GM06990 (cell line): ENCODE measurements around the gene GIPC3.

Experiments
- DNase-seq: peaks from one replicate; pipeline ENCODE4 v3.0.0-alpha.2; 2011; ENCODE audit not compliant: insufficient read length; ENCODE audit errors: extremely low read depth
- H3K27me3 ChIP-seq: replicated peaks from 2 replicates; pipeline ENCODE4 v1.6.0; 2011; ENCODE audit warnings: low read length; ENCODE audit not compliant: control insufficient read depth, insufficient read depth
- H3K36me3 ChIP-seq: 2 replicates; pipeline ENCODE4 v1.5.1; 2011; ENCODE audit warnings: low read length; ENCODE audit not compliant: control insufficient read depth, insufficient read depth
- H3K4me3 ChIP-seq: replicated peaks from 2 replicates; pipeline ENCODE4 v1.5.1; 2011; ENCODE audit warnings: low read depth, mild to moderate bottlenecking, control low read depth, low read length
- CTCF ChIP-seq: IDR thresholded peaks from 2 replicates; pipeline ENCODE4 v1.5.1; 2011; ENCODE audit warnings: low read length, control low read depth, mild to moderate bottlenecking, inconsistent platforms; ENCODE audit not compliant: insufficient read depth, poor library complexity, severe bottlenecking

GIPC3 gene

GRCh38 chr19:3611841-3612240 is 26.6 kb downstream of the GIPC3 start:
- Histone ChIP-seq H3K4me3 (no peak overlapping the region), H3K27me3 (no peaks in the 10 kb centered on the region), H3K36me3 (peaks cover 16% of the 10 kb centered on the region)
- no peak for DNase-seq
- no peak for TF ChIP-seq CTCF

DNA sequence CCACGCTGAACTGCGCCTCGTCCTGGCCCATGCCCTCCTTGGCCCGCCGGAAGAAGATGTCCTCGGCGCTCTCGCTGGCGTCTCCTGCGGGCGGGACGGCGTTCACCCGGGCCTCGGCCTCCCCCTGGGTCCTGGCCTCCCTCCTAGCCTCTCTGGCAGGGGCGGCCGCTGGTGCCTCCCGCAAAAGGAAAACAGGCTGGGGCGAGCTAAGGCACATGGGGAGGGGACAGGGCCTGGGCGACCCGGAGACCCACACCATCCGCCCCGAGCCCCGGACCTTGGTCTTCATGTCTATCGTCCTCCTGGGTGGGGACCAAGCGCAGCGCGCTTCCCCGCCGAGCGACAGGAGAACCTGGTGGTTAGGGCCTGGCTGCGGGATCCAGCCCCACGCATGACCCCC is 27.1 kb downstream of the GIPC3 start:
- TF ChIP-seq CTCF: no peak
- H3K36me3 ChIP-seq: peaks cover 16% of the 10 kb centered on the region

DNA sequence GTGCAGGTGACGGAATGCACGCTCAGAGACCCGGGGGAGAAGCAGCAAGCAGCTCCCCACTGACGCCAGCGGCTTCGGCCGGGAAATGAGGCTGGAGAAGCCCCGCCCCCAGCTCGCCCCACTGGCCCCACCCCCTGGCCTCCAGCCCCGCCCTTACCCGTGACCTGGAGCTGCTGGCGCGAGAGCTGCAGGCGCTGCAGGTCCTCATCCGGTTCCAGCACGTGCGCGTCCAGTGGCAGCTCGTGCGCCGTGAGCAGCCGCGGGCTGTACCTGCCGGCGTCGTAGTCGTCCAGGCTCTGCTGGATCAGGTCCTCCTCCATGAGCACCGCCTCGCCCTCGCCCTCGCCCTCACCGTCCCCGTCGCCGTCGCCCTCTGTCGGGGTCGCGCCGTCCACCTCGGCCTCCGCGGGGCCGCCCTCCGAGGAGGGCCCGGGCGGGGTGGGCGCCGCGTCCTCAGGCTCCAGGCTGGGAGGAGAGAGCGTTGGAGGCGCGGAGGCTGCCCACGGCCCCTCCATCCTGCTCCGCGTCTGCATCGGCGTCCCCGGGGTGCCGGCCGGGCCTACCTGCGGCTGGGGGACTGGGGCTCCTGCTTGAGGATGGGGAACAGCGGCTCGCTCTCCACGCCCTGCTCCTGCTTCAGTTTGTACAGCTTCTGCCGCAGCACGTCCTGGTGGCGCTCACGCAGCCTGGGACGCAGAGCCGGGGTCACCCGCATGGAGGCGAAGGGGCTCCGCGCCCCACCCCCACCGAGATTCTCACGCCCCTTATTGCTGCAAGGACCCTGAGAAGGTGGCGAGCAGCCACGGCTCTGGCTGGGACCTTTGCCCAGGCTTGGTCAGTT is 27.8 kb downstream of the GIPC3 start:
- no peaks in the 10 kb centered on the region for H3K27me3 ChIP-seq
- H3K36me3 ChIP-seq: peaks cover 16% of the 10 kb centered on the region
- no peak overlapping the region for H3K4me3 ChIP-seq
- DNase-seq: no peak
- TF ChIP-seq CTCF: no peak

More for the DNA sequence above, 27.1 kb downstream of the GIPC3 start:
- Histone ChIP-seq H3K4me3 (no peak overlapping the region), H3K27me3 (no peaks in the 10 kb centered on the region)
- DNase-seq: no peak

- Histone ChIP-seq H3K4me3 (no peak overlapping the region), H3K27me3 (no peaks in the 10 kb centered on the region), H3K36me3 (peaks cover 16% of the 10 kb centered on the region)
- no peak for TF ChIP-seq CTCF
- no peak for DNase-seq
Measured at GRCh38 chr19:3613818-3614661, 28.8 kb downstream of the GIPC3 start.

DNA sequence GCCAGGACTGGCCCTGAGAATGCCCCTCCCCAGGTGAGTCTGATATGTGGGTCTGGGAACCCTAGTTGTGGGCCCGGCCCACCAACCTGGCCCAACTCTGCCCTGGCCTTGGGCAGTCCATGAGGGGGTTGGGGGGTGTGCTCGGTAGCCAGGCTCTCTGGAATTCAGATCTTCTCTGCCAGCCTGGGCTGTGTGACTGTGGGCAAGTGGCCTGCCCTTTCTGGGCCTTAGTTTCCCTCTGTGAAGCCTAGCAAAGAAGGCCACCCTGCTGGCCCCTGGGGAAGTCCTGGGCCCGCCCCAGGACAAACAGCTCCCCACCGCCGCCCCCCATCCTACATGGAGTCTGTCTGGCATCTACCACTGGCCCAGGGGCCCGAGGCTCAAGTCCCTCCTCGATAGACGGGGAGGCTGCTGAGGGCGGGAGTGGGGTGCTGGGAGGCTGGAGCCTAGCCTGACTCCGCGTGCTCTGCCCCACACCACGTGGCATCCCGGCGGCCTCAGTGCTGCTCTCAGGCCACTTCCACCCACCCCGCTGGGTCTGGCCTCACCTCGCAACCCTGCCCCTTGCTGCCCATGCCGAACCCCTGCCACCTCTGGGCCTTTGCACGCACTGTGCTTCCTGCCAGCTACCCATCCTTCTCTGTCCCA is 29.7 kb downstream of the GIPC3 start:
- Histone ChIP-seq H3K27me3 (no peaks in the 10 kb centered on the region), H3K4me3 (no peak overlapping the region), H3K36me3 (peaks cover 21% of the 10 kb centered on the region)
- no peak for DNase-seq
- TF ChIP-seq CTCF: no peak
